Right lobe of liver (tissue), 6 donors: ENCODE results near the gene NEUROG2. TPM values are rescaled to one million over a fixed set of nuclear protein-coding genes. Genes with fewer than 3 reads are reported as not detected.
A peak's percentile ranks its signal among the peaks of the same experiment; 100 is the strongest.

Source experiments
- ATAC-seq, 4 donors: fragments of 200-7000 bp; cut with Tn5 transposase; one replicate each; pipeline ENCODE4 v1.9.1; 2020; ENCODE audit warnings: mild to moderate bottlenecking in 4 of 4, moderate library complexity in 4 of 4
- DNase-seq, 3 donors: peaks; one replicate each; pipeline ENCODE4 v3.0.0-alpha.2; 2020
- H3K27ac ChIP-seq, 3 donors: fragments of 200-600 bp; one replicate each; pipeline ENCODE4 v1.8.0; 2022
- H3K27me3 ChIP-seq, 2 donors: fragments of 200-600 bp; one replicate each; pipeline ENCODE4 v1.8.0; 2022
- H3K36me3 ChIP-seq, 4 donors: fragments of 200-600 bp; sonication (generic) in 1 of 4; one replicate each; pipeline versions ENCODE4 v1.5.1 to v1.8.0; 2017 to 2022; ENCODE audit warnings: control low read depth in 1 of 4
- H3K4me1 ChIP-seq, 4 donors: fragments of 200-600 bp; sonication (generic) in 1 of 4; one replicate each; pipeline versions ENCODE4 v1.5.1 to v1.8.0; 2017 to 2022; ENCODE audit warnings: control low read depth in 1 of 4
- H3K4me3 ChIP-seq, 3 donors: fragments of 200-600 bp; one replicate each; pipeline ENCODE4 v1.8.0; 2022
- H3K9me3 ChIP-seq, 4 donors: fragments of 200-600 bp; sonication (generic) in 1 of 4; one replicate each; pipeline versions ENCODE4 v1.5.1 to v1.8.0; 2017 to 2022; ENCODE audit warnings: control low read depth in 1 of 4
- CTCF ChIP-seq, 4 donors: fragments of 200-600 bp in 3 of 4; fragments of 450-650 bp in 1 of 4; IDR thresholded peaks; one replicate each; pipeline versions ENCODE4 v1.5.1 to v1.8.0; 2016 to 2022; ENCODE audit warnings: antibody characterized with exemption in 4 of 4, mild to moderate bottlenecking in 2 of 4
- POLR2A ChIP-seq: fragments of 450-650 bp; IDR thresholded peaks from one replicate; pipeline ENCODE4 v1.6.1; 2017; ENCODE audit warnings: antibody characterized with exemption, mild to moderate bottlenecking
- WGBS: methylation state at CpG from one replicate; pipeline ENCODE4 v1.1.6; 2018; ENCODE audit warnings: low coverage, low lambda C conversion rate; ENCODE audit not compliant: insufficient coverage; ENCODE audit errors: missing lambda C conversion rate; 5-methylcytosine and 5-hydroxymethylcytosine counted together
- intact Hi-C, 2 donors: fragments of 100-400 bp; cut with DNase I; formaldehyde crosslinking; loops; one replicate each; pipeline versions ENCODE4 v1.11.2 to v1.14.1; 2022
- total RNA-seq, 6 experiments: library from RNA; depleted of rRNA in 2 of 6; stranded (reverse); fragments of >200 nt in 2 of 6; fragmentation: NEBNext Ultra II Directional in 3 of 6; extraction: Animal tissue kit (Norgen Biotek cat#: 25700) in 3 of 6; gene quantifications; one replicate each; pipeline versions ENCODE4 v1.1.0 to v1.2.4, GENCODE V29; 2016 to 2023
- donor health status: DM: no; HTN: yes; CAD: no.
- donor health status: DM: no; HTN: no; CAD: no.
- donor health status: DM: no; HTN: no; CAD: no.
- donor health status: DM: no; HTN: yes; CAD: no.
- donor health status: DM: no; HTN: yes; CAD: no.

The NEUROG2 gene
- total RNA-seq, 6 experiments from 2014 or later = not detected

GRCh38 chr4:112517067-112517634 lies 1.2 kb upstream of the NEUROG2 start:
- Histone ChIP-seq H3K27me3 (peaks cover 37 to 71% of the 10 kb centered on the region in 2 donors), H3K36me3 (no peaks in the 10 kb centered on the region), H3K9me3 (no peaks in the 10 kb centered on the region), H3K4me3 (no peak overlapping the region), H3K4me1 (peaks cover 0 to 28% (median 10%) of the 10 kb centered on the region in 4 donors), H3K27ac (no peak overlapping the region)
- DNase-seq (no peak), ATAC-seq (no peak)
- TF ChIP-seq POLR2A (no peak), CTCF (IDR thresholded peaks at IDR 0.05) (no peak)
- WGBS = 3% methylated on average over 13 of the region's 20 CpGs
- intact Hi-C loops = no loop called here

GRCh38 chr4:112516471-112517066 lies 589 bp upstream of the NEUROG2 start:
- intact Hi-C loops = no loop called here
- Histone ChIP-seq H3K4me1 (peaks cover 0 to 28% (median 10%) of the 10 kb centered on the region in 4 donors), H3K36me3 (no peaks in the 10 kb centered on the region), H3K4me3 (no peak overlapping the region), H3K9me3 (no peaks in the 10 kb centered on the region), H3K27me3 (peaks cover 32 to 70% of the 10 kb centered on the region in 2 donors), H3K27ac (no peak overlapping the region)
- no peak for TF ChIP-seq POLR2A
- no peak for TF ChIP-seq CTCF (IDR thresholded peaks at IDR 0.05)
- WGBS = 1% methylated on average over 40 of the region's 55 CpGs
- DNase-seq (no peak), ATAC-seq (peak in 3 of 4 donors; percentile 31 to 48 (median 37))

GRCh38 chr4:112515198-112516065 lies 548 bp downstream of the NEUROG2 start:
- Histone ChIP-seq H3K27me3 (peaks cover 33 to 71% of the 10 kb centered on the region in 2 donors), H3K27ac (no peak overlapping the region), H3K4me1 (peaks cover 0 to 32% (median 10%) of the 10 kb centered on the region in 4 donors), H3K4me3 (peak overlapping the region; percentile 30 to 43 (median 32)), H3K36me3 (no peaks in the 10 kb centered on the region), H3K9me3 (no peaks in the 10 kb centered on the region)
- DNase-seq = no peak
- TF ChIP-seq POLR2A (no peak), CTCF (IDR thresholded peaks at IDR 0.05) (no peak)
- peak; percentile 62 to 66 (median 62) for ATAC-seq
- 2% methylated on average over 26 of the region's 96 CpGs for WGBS
- intact Hi-C loops = no loop called here

GRCh38 chr4:112514647-112515197 lies 1.3 kb downstream of the NEUROG2 start:
- Histone ChIP-seq H3K4me1 (peaks cover 0 to 35% (median 10%) of the 10 kb centered on the region in 4 donors), H3K9me3 (no peaks in the 10 kb centered on the region), H3K27me3 (peaks cover 33 to 72% of the 10 kb centered on the region in 2 donors), H3K36me3 (no peaks in the 10 kb centered on the region), H3K4me3 (peak overlapping the region; percentile 30 to 43 (median 32)), H3K27ac (no peak overlapping the region)
- intact Hi-C loops = no loop called here
- 4% methylated on average over 3 of the region's 52 CpGs for WGBS
- ATAC-seq (no peak), DNase-seq (no peak)
- TF ChIP-seq POLR2A (no peak), CTCF (IDR thresholded peaks at IDR 0.05) (no peak)
